ENCODE data around the gene CYP8B1. TPM values are rescaled to one million over a fixed set of nuclear protein-coding genes. Genes with fewer than 3 reads are reported as not detected.

CYP8B1 gene
- polyA plus RNA-seq, 3 donors, result 0.01 TPM; not detected in 2

DNA sequence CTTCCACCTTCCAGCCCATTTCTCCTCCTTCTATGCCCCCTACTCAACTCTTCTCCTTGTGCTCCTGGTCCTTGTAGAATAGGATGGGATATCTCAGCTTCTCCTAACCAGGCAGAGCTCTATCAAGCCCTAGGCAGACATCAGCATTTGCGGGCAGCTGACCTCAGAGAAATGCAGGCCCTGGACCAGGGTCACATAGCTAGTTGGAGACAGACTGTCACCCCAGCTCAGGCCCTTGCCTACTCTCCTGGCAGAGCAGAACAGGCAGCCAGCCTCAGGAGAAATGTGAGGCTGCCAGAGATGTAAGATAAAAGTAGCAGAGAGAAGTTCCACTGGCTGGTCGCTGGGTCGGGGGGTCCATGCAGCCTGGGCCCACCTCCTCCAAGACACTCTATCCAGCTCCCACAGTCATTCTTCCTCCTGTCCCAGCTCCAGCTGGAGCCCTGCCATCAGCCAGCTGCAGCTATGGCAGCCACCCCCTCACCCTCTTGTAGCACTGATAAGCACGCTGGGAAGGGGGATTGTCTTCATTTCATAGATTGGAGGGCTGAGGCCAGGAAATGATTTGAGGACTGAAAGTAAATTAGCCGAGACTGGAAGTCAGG, 4.0 kb downstream of the CYP8B1 start:
- no peaks in the 10 kb centered on the region for H3K36me3 Mint-ChIP-seq
- 100% methylated on average over 1 of the region's 5 CpGs for WGBS (ENCODE audit: insufficient coverage)
- Histone ChIP-seq H3K27ac (ENCODE audit: low read depth in 1 of 2, low read length in 2 of 2) (no peak overlapping the region), H3K4me1 (ENCODE audit: control insufficient read depth in 1 of 2, insufficient read depth in 2 of 2, low read length in 2 of 2) (no peaks in the 10 kb centered on the region), H2AFZ (ENCODE audit: insufficient read depth, low read depth, low read length, poor library complexity, severe bottlenecking) (no peak overlapping the region), H3K27me3 (ENCODE audit: control insufficient read depth in 2 of 2, insufficient read depth in 2 of 2, low read length in 2 of 2) (no peaks in the 10 kb centered on the region), H3K36me3 (replicated peaks in 1 of 2; ENCODE audit: control insufficient read depth in 1 of 2, insufficient read depth in 2 of 2, low read length in 2 of 2) (no peaks in the 10 kb centered on the region), H3K9me3 (replicated peaks in 1 of 2; ENCODE audit: control insufficient read depth in 1 of 2, insufficient read depth in 1 of 2, low read length in 2 of 2) (no peaks in the 10 kb centered on the region), H3K4me3 (replicated peaks in 1 of 3; ENCODE audit: low read depth in 2 of 3, low read length in 3 of 3) (no peak overlapping the region), H4K20me1 (ENCODE audit: insufficient read depth, low read length) (no peaks in the 10 kb centered on the region), H3K9ac (ENCODE audit: insufficient read depth, low read length, poor library complexity, severe bottlenecking) (no peak overlapping the region), H3K79me2 (ENCODE audit: insufficient read depth, low read length) (no peaks in the 10 kb centered on the region), H3K4me2 (replicated peaks; ENCODE audit: extremely low read depth, low read length, poor library complexity, severe bottlenecking) (no peak overlapping the region)
- H3K27ac Mint-ChIP-seq, result no peak overlapping the region
- no peak overlapping the region for H3K4me3 Mint-ChIP-seq
- TF ChIP-seq, protein P1, sequence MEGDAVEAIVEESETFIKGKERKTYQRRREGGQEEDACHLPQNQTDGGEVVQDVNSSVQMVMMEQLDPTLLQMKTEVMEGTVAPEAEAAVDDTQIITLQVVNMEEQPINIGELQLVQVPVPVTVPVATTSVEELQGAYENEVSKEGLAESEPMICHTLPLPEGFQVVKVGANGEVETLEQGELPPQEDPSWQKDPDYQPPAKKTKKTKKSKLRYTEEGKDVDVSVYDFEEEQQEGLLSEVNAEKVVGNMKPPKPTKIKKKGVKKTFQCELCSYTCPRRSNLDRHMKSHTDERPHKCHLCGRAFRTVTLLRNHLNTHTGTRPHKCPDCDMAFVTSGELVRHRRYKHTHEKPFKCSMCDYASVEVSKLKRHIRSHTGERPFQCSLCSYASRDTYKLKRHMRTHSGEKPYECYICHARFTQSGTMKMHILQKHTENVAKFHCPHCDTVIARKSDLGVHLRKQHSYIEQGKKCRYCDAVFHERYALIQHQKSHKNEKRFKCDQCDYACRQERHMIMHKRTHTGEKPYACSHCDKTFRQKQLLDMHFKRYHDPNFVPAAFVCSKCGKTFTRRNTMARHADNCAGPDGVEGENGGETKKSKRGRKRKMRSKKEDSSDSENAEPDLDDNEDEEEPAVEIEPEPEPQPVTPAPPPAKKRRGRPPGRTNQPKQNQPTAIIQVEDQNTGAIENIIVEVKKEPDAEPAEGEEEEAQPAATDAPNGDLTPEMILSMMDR (IDR thresholded peaks at IDR 0.05), result no peak
- DNase-seq, result no peak
- peaks cover 0 to 2% (median 0%) of the 10 kb centered on the region in 7 donors for H3K9me3 Mint-ChIP-seq
- H3K4me1 Mint-ChIP-seq, result no peaks in the 10 kb centered on the region
- peaks cover 2 to 6% (median 3%) of the 10 kb centered on the region in 3 donors for H3K27me3 Mint-ChIP-seq (ENCODE audit: low read depth in 3 of 3)
- intact Hi-C loops (cut with micrococcal nuclease), result no loop called here

DNA sequence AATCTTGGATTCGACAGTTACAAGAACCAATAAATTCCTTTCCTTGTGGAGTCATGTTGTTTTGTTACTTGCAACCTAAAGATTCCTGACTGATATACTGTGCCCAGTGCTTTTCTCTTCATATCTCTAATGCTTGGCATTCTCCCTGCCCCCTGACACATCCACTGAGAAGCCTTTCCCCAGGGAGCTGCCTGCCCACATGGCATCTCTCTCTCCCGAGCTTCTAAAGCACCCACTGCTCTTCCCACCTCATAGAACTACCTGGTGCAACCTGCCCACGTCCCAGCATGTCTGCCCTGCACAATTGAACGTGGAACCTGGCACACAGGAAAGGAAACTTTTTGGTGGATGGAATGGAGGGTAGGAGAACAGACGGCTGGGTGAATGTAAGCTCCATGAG, 6.8 kb downstream of the CYP8B1 start:
- Histone ChIP-seq H3K4me1 (ENCODE audit: control insufficient read depth in 1 of 2, insufficient read depth in 2 of 2, low read length in 2 of 2) (no peaks in the 10 kb centered on the region), H3K4me2 (replicated peaks; ENCODE audit: extremely low read depth, low read length, poor library complexity, severe bottlenecking) (no peak overlapping the region), H3K27ac (ENCODE audit: low read depth in 1 of 2, low read length in 2 of 2) (no peak overlapping the region), H3K36me3 (replicated peaks in 1 of 2; ENCODE audit: control insufficient read depth in 1 of 2, insufficient read depth in 2 of 2, low read length in 2 of 2) (no peaks in the 10 kb centered on the region), H3K4me3 (replicated peaks in 1 of 3; ENCODE audit: low read depth in 2 of 3, low read length in 3 of 3) (no peak overlapping the region), H2AFZ (ENCODE audit: insufficient read depth, low read depth, low read length, poor library complexity, severe bottlenecking) (no peak overlapping the region), H3K79me2 (ENCODE audit: insufficient read depth, low read length) (no peaks in the 10 kb centered on the region), H3K9ac (ENCODE audit: insufficient read depth, low read length, poor library complexity, severe bottlenecking) (no peak overlapping the region), H4K20me1 (ENCODE audit: insufficient read depth, low read length) (no peaks in the 10 kb centered on the region), H3K9me3 (replicated peaks in 1 of 2; ENCODE audit: control insufficient read depth in 1 of 2, insufficient read depth in 1 of 2, low read length in 2 of 2) (no peaks in the 10 kb centered on the region), H3K27me3 (ENCODE audit: control insufficient read depth in 2 of 2, insufficient read depth in 2 of 2, low read length in 2 of 2) (no peaks in the 10 kb centered on the region)
- no CpG with 5 or more reads among the region's 5 CpGs for WGBS (ENCODE audit: insufficient coverage)
- H3K9me3 Mint-ChIP-seq, result peaks cover 0 to 7% (median 0%) of the 10 kb centered on the region in 7 donors
- DNase-seq, result no peak
- intact Hi-C loops (cut with micrococcal nuclease), result no loop called here
- no peaks in the 10 kb centered on the region for H3K36me3 Mint-ChIP-seq
- no peak overlapping the region for H3K27ac Mint-ChIP-seq
- TF ChIP-seq, protein P1 (IDR thresholded peaks at IDR 0.05), result no peak
- H3K27me3 Mint-ChIP-seq (ENCODE audit: low read depth in 3 of 3), result peaks cover 0 to 3% (median 2%) of the 10 kb centered on the region in 3 donors
- H3K4me3 Mint-ChIP-seq, result no peak overlapping the region
- H3K4me1 Mint-ChIP-seq, result peaks cover 1% of the 10 kb centered on the region
